Keratinocyte (primary cell): Measurements from ENCODE around the gene WDFY2. TPM values are rescaled to one million over a fixed set of nuclear protein-coding genes. Genes with fewer than 3 reads are reported as not detected.

ENCODE experiments used
- DNase-seq: peaks from one replicate; pipeline ENCODE4 v3.0.0-alpha.2; 2011; ENCODE audit warnings: low read depth, missing footprints, low spot score
- FAIRE-seq: peaks from 2 replicates; lab custom pipeline; 2011; peaks lifted over from hg19 to GRCh38; lab: Jason Lieb, UNC
- H2AFZ ChIP-seq: 2 replicates; pipeline ENCODE4 v1.6.0; 2012; ENCODE audit warnings: low read length, control low read depth, inconsistent platforms; ENCODE audit not compliant: control insufficient read depth
- H3K27ac ChIP-seq: 2 replicates; pipeline ENCODE4 v1.5.1; 2011; ENCODE audit warnings: low read length; ENCODE audit not compliant: control insufficient read depth, insufficient read depth
- H3K27me3 ChIP-seq: 3 replicates; pipeline ENCODE4 v1.6.0; 2011; ENCODE audit warnings: low read length; ENCODE audit not compliant: control insufficient read depth, insufficient read depth; ENCODE audit errors: extremely low read depth
- H3K36me3 ChIP-seq, 2 experiments: 2 replicates in 1 of 2; 3 replicates in 1 of 2; pipeline ENCODE4 v1.5.1; 2011; ENCODE audit warnings: low read length in 2 of 2, mild to moderate bottlenecking in 1 of 2; ENCODE audit not compliant: control insufficient read depth in 2 of 2, insufficient read depth in 2 of 2; ENCODE audit errors: extremely low read depth in 1 of 2
- H3K4me1 ChIP-seq: 3 replicates; pipeline ENCODE4 v1.5.1; 2011; ENCODE audit warnings: low read length; ENCODE audit not compliant: control insufficient read depth, insufficient read depth; ENCODE audit errors: extremely low read depth
- H3K4me2 ChIP-seq: 3 replicates; pipeline ENCODE4 v1.6.0; 2011; ENCODE audit warnings: low read depth, low read length; ENCODE audit not compliant: control insufficient read depth, insufficient read depth; ENCODE audit errors: extremely low read depth
- H3K4me3 ChIP-seq, 3 experiments: fragments of 200-600 bp in 1 of 3; sonication (generic) in 1 of 3; 2 replicates in 2 of 3; 3 replicates in 1 of 3; pipeline ENCODE4 v1.5.1; 2011 to 2016; ENCODE audit warnings: low read length in 3 of 3, mild to moderate bottlenecking in 3 of 3, control low read depth in 2 of 3, inconsistent platforms in 1 of 3, low read depth in 1 of 3, mixed read lengths in 1 of 3, mixed run types in 1 of 3, moderate library complexity in 1 of 3; ENCODE audit not compliant: control insufficient read depth in 2 of 3, insufficient read depth in 2 of 3; ENCODE audit errors: extremely low read depth in 1 of 3
- H3K79me2 ChIP-seq: 2 replicates; pipeline ENCODE4 v1.6.0; 2012; ENCODE audit warnings: low read length; ENCODE audit not compliant: control insufficient read depth, insufficient read depth
- H3K9ac ChIP-seq: 3 replicates; pipeline ENCODE4 v1.6.0; 2011; ENCODE audit warnings: low read length; ENCODE audit not compliant: control insufficient read depth, insufficient read depth; ENCODE audit errors: extremely low read depth
- H3K9me1 ChIP-seq: 3 replicates; pipeline ENCODE4 v1.6.0; 2011; ENCODE audit warnings: low read length; ENCODE audit not compliant: control insufficient read depth, insufficient read depth; ENCODE audit errors: extremely low read depth
- H3K9me3 ChIP-seq: 2 replicates; pipeline ENCODE4 v1.5.1; 2012; ENCODE audit warnings: low read depth, low read length; ENCODE audit not compliant: control insufficient read depth
- H4K20me1 ChIP-seq: 3 replicates; pipeline ENCODE4 v1.6.0; 2011; ENCODE audit warnings: low read length; ENCODE audit not compliant: control insufficient read depth, insufficient read depth; ENCODE audit errors: extremely low read depth
- EZH2 ChIP-seq: IDR thresholded peaks from one replicate; pipeline ENCODE4 v1.6.1; 2012; ENCODE audit warnings: inconsistent platforms, mild to moderate bottlenecking, low read length, moderate library complexity
- dilution Hi-C: fragments of 300-500 bp; cut with MboI; formaldehyde crosslinking; loops from one replicate; pipeline ENCODE4 v1.7.0; 2020; ENCODE audit warnings: low sequenced_read_pairs; ENCODE audit not compliant: extremely low pct_ligation_motif_present
- polyA plus RNA-seq, 5 experiments: library from polyadenylated mRNA; depleted of rRNA in 3 of 5; stranded (reverse) in 3 of 5; stranded (forward) in 1 of 5; unstranded in 1 of 5; fragments of >200 nt; gene quantifications; 1 replicate in 1 of 5; 2 replicates in 3 of 5; 3 replicates in 1 of 5; pipeline versions ENCODE4 v1.2.1 to v1.2.3, GENCODE V29; 2011 to 2012; ENCODE audit warnings: missing spikeins in 2 of 5, low read depth in 1 of 5, low replicate concordance in 1 of 5
- TF ChIP-seq, protein P1 (sequence below), 3 experiments: IDR thresholded peaks in 1 of 3; conservative IDR thresholded peaks in 1 of 3; optimal IDR thresholded peaks in 1 of 3; 2 replicates in 2 of 3; 3 replicates in 1 of 3; pipeline versions ENCODE3 to v1.5.1; 2011; ENCODE audit warnings: low read length in 3 of 3, mild to moderate bottlenecking in 3 of 3, moderate library complexity in 2 of 3, control low read depth in 1 of 3, inconsistent platforms in 1 of 3; ENCODE audit not compliant: insufficient read depth in 2 of 3; ENCODE audit errors: extremely low read depth in 1 of 3

WDFY2 gene
- polyA plus RNA-seq, 1 donor (not counting 4 experiments of a cell fraction or from before 2014, with no cell fraction given): 18.6 TPM

DNA sequence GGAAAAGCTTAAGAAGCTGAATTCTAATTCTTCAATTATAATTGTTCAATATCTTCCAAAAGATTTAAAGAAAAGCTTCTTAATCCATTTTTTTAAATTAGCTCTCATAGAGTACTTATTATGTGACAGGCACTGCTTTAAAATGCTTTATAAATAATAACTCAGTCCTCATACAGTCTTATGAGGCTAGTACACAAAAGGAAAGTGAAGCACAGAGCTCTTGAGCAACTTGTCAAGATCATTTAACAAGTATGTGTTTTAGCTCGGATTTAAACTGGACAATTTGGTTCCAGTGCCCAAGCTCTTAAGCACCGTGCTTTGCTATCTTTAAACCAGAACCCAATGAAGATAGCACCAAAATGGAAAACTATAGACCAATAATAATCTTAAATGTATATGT is 113.6 kb downstream of the WDFY2 start:
- no peaks in the 10 kb centered on the region for H3K9me3 ChIP-seq
- no peak overlapping the region for H3K27ac ChIP-seq
- H2AFZ ChIP-seq: no peak overlapping the region
- H3K27me3 ChIP-seq: no peaks in the 10 kb centered on the region
- peaks cover 0 to 1% of the 10 kb centered on the region in 2 experiments for H3K36me3 ChIP-seq
- no peaks in the 10 kb centered on the region for H3K9me1 ChIP-seq
- no peak for DNase-seq
- dilution Hi-C loops: no loop called here
- no peak overlapping the region for H3K4me2 ChIP-seq
- no peak for FAIRE-seq
- H4K20me1 ChIP-seq: peaks cover 2% of the 10 kb centered on the region
- H3K4me1 ChIP-seq: no peaks in the 10 kb centered on the region
- TF ChIP-seq EZH2: no peak
- TF ChIP-seq, protein P1, sequence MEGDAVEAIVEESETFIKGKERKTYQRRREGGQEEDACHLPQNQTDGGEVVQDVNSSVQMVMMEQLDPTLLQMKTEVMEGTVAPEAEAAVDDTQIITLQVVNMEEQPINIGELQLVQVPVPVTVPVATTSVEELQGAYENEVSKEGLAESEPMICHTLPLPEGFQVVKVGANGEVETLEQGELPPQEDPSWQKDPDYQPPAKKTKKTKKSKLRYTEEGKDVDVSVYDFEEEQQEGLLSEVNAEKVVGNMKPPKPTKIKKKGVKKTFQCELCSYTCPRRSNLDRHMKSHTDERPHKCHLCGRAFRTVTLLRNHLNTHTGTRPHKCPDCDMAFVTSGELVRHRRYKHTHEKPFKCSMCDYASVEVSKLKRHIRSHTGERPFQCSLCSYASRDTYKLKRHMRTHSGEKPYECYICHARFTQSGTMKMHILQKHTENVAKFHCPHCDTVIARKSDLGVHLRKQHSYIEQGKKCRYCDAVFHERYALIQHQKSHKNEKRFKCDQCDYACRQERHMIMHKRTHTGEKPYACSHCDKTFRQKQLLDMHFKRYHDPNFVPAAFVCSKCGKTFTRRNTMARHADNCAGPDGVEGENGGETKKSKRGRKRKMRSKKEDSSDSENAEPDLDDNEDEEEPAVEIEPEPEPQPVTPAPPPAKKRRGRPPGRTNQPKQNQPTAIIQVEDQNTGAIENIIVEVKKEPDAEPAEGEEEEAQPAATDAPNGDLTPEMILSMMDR (optimal IDR thresholded peaks at IDR 0.05 in 1 of 3, IDR thresholded peaks at IDR 0.05 in 1 of 3, conservative IDR thresholded peaks at IDR 0.05 in 1 of 3; ENCODE audit: extremely low read depth in 1 of 3, insufficient read depth in 2 of 3, low read length in 3 of 3): no peak
- H3K79me2 ChIP-seq: peaks cover 24% of the 10 kb centered on the region
- no peak overlapping the region for H3K9ac ChIP-seq
- no peak overlapping the region for H3K4me3 ChIP-seq

DNA sequence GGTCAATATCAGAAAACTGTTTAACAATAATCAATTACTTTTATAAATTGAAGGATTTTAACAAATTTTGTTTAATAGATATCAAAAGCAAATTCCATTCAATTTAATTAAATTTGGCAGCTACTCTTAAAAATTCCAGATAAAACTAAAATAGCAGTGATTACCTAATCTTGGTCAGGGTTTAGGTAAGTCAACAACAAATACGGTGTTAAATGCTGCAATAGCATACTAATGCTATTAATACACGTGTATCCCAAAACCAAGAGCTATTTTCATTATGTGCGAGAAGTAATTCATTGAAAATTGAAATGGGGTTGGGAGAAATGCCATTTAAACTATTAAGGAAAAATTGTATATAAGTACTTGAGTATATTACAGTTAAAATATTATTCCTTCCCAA is 114.1 kb downstream of the WDFY2 start:
- dilution Hi-C loops: no loop called here
- H3K9ac ChIP-seq: no peak overlapping the region
- H4K20me1 ChIP-seq: peaks cover 2% of the 10 kb centered on the region
- H3K36me3 ChIP-seq: peaks cover 0 to 1% of the 10 kb centered on the region in 2 experiments
- no peaks in the 10 kb centered on the region for H3K9me3 ChIP-seq
- H2AFZ ChIP-seq: no peak overlapping the region
- no peak for TF ChIP-seq EZH2
- TF ChIP-seq, protein P1 (optimal IDR thresholded peaks at IDR 0.05 in 1 of 3, IDR thresholded peaks at IDR 0.05 in 1 of 3, conservative IDR thresholded peaks at IDR 0.05 in 1 of 3; ENCODE audit: extremely low read depth in 1 of 3, insufficient read depth in 2 of 3, low read length in 3 of 3): no peak
- no peaks in the 10 kb centered on the region for H3K27me3 ChIP-seq
- H3K4me3 ChIP-seq: no peak overlapping the region
- no peak for FAIRE-seq
- no peaks in the 10 kb centered on the region for H3K4me1 ChIP-seq
- no peak overlapping the region for H3K27ac ChIP-seq
- peaks cover 24% of the 10 kb centered on the region for H3K79me2 ChIP-seq
- H3K9me1 ChIP-seq: no peaks in the 10 kb centered on the region
- no peak overlapping the region for H3K4me2 ChIP-seq
- DNase-seq: no peak
